OCI-LY1 (cell line): ENCODE data around the gene FSTL3.

Experiments used
- CTCF ChIP-seq: fragments of 200-600 bp; sonication (generic), shearing (Covaris generic); IDR thresholded peaks from 2 replicates; pipeline ENCODE4 v1.5.1; 2017; ENCODE audit warnings: mild to moderate bottlenecking, antibody characterized with exemption, low read length, moderate library complexity, mixed read lengths
- EZH2 ChIP-seq: fragments of 200-600 bp; sonication (generic), shearing (Covaris generic); IDR thresholded peaks from 2 replicates; pipeline ENCODE4 v1.8.0; 2017; ENCODE audit warnings: borderline replicate concordance, mixed run types, mild to moderate bottlenecking, antibody characterized with exemption, low read length, moderate library complexity, mixed read lengths

- TF ChIP-seq CTCF (no peak), EZH2 (no peak)
Measured at GRCh38 chr19:655691-656090, 20.5 kb upstream of the FSTL3 start.
